Esophagus muscularis mucosa (tissue), 3 donors: ENCODE results near the gene UMPS.

Experiments used
- POLR2A ChIP-seq: fragments of 450-650 bp; IDR thresholded peaks from one replicate; pipeline ENCODE4 v1.6.1; 2017; ENCODE audit warnings: antibody characterized with exemption, moderate library complexity, mild to moderate bottlenecking, low read depth
- TF ChIP-seq, protein P1 (sequence below), 3 experiments: fragments of 200-600 bp in 2 of 3; fragments of 450-650 bp in 1 of 3; sonication (generic) in 2 of 3; IDR thresholded peaks; one replicate each; pipeline ENCODE4 v1.5.1; 2017 to 2019; ENCODE audit warnings: antibody characterized with exemption in 3 of 3, mild to moderate bottlenecking in 2 of 3, moderate library complexity in 1 of 3

DNA sequence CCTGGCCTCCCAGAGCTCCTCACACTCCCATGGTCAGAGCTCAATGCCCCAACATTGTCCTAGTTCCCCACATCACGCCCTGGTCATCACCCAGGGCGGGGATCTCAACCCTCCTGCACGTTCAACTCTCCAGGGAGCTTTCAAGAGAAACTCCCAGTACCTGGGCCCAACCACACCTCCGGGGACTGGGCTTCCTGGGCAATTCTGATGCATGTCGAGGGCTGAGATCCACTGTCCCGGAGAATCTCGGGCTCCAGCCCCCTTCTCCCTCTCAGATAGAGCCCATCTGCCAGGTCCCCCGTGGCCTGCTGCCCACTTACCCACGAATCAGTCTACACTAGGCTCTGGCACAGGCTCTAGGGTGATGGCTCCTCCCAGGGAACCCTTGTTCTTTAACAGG lies 39.2 kb downstream of the UMPS start:
- TF ChIP-seq POLR2A, result no peak
- TF ChIP-seq, protein P1, sequence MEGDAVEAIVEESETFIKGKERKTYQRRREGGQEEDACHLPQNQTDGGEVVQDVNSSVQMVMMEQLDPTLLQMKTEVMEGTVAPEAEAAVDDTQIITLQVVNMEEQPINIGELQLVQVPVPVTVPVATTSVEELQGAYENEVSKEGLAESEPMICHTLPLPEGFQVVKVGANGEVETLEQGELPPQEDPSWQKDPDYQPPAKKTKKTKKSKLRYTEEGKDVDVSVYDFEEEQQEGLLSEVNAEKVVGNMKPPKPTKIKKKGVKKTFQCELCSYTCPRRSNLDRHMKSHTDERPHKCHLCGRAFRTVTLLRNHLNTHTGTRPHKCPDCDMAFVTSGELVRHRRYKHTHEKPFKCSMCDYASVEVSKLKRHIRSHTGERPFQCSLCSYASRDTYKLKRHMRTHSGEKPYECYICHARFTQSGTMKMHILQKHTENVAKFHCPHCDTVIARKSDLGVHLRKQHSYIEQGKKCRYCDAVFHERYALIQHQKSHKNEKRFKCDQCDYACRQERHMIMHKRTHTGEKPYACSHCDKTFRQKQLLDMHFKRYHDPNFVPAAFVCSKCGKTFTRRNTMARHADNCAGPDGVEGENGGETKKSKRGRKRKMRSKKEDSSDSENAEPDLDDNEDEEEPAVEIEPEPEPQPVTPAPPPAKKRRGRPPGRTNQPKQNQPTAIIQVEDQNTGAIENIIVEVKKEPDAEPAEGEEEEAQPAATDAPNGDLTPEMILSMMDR (IDR thresholded peaks at IDR 0.05), result no peak
